Fibroblast of gingiva (primary cell): Measurements from ENCODE around the gene CDC14B.
A peak's percentile ranks its signal among the peaks of the same experiment; 100 is the strongest.
"Not testable (repeated sequence)": the region's sequence is repeated elsewhere in the genome, so short reads cannot be mapped to it uniquely, and the experiment has no call there.

ENCODE experiments used
- DNase-seq: peaks from one replicate; pipeline ENCODE4 v3.0.0-alpha.2; 2011; ENCODE audit warnings: low read depth

Gene CDC14B

DNA sequence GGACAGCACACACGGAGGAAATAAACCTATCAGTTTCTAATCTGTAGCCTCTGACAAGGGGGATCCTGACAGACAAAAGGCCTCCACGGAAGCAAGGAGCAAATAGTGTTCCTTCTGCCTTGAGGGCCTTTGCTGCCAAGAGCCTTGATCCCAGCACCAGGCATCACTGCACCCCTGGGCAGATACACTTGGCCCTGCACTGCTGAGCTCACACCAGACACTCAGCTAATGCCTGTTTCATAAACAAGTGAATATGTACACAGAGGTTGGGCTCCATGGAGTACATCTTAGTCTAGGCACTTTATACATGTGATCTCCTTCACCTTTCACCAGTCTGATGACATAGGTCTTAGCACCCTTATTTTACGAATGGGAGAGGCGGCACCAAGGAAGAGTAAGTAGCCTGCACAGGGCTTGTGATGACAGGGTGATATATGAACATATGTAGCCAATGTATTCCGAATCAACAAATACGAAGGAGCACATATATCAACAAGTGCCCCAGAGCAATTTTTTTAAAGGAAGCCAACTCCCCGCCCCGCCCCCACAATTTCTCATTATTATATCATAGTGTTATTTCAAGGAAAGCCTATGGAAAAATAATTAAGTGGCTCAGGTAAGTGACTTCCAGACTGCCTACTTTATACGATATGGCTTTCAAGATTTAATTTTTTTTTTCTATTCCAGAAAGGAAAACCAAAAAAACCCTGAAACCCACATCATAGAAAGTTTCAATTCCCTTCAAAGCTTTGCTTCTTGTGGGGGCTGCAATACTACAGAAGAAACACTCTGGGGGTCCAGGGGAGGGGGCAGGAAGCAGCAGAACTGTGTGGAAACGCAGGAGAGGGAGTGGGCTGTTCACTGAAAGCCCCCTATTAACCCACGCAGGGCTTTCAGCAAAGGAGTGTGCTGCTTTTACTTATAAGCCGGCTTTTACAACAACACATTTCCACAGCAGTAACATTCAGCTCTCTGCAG is 32.0 kb downstream of the CDC14B start:
- DNase-seq, result no peak

DNA sequence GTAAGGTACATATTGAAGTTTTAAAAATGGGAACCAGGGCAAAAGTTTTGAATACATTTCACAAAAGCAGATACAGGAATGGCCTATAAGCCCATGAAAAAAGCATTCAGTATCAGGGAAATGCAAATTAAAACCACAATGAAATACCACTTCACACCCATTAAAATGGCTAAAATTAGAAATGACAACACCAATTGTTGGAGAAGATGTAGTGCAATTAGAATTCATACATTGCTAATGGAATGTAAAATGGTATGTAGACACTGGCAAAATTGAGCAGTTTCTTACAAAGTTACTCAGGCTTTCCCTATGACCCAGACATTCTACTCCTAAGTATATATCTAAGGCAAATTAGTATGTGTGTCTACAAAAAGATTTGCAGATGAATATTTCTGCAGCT is 34.2 kb downstream of the CDC14B start:
- no peak for DNase-seq

DNA sequence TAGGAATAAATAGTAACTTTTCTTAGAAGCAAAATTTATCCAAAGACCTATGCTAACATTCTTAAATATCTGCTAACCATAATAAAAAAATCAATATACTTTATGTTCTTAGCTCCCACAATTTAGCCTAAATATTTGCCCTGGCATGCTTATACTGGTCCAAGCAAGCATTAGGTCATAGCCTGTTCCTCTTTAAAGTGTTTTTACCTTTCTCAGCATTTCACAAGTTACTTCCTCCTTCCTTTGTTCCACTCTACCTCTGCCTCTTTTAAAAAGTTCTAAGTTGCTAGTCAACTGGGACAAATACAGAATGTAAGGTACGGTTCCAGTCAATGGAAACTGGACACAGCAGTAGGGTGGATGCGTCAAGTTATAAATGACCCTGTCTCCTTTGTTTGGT is 37.4 kb downstream of the CDC14B start:
- not testable (repeated sequence) for DNase-seq

DNA sequence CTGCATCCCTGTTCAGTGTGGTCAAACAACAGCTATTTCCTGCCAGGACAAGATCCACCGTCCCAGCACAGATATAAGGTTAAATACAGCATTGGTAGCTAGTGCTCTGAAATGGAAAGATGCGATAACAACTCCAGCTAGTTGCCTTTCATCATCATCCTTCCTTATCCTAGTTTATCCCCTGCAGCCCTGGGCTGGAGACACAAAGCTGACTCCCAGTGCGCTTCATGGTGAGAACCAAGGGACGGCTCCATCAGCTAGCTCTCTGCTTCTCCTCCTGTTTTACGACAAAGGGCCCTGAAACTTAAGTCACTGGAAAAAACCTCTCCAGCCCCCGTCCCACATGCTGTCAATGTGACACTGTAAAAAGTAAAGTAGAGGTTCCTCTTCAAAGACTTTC is 37.9 kb downstream of the CDC14B start:
- no peak for DNase-seq

DNA sequence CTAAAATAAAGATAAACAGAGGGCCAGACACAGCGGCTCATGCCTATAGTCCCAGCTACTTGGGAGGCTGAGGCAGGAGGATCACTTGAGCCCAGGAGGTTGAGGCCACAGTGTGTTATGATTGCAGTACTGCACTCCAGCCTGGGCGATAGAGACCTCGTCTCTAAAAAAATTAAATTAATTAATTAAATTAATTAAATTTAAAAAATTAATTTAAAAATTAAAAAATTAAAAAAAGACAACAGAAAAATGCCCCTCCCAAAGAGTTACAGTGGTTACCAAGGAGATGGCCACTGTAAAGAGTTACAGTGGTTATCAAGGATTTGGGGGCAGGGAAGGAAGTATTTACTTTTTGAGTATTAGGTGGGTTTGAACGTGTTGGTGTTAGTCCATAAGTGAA is 38.3 kb downstream of the CDC14B start:
- no peak for DNase-seq

DNA sequence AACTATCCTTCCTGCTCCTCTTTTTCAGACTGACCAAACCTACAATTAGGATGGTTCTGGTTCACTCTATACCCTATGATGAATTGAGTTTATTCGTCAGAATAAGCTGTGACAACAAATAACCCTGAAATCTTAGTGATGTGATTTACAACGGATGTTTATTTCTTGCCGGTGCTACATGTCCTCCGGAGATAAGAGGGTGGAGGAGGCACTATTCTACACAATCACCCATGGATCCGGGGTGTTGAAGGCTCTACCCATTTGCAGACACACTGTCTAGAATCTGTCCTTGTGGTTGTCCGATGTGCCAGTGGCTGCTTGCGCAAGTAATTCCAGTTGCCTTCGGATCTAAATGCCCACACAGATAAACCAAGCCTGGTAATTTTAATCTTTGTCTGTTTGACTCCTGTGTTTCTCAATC is 44.7 kb downstream of the CDC14B start:
- no peak for DNase-seq

DNA sequence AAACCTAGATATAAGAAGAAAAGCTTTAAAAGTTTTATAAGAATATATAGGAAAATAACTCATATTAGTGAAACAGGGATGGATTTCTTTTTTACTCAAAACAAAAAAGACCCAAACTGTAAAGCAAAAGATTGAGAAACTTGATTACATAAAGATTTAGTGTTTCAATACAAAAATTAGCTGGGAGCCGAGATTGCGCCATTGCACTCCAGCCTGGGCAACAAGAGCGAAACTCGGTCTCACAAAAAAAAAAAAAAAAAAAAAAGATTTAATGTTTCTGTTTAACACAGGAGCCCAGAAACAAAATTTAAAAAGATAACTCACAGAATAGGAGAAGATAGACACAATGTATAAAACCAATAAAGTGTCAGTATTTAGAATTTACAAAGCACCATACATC is 45.2 kb downstream of the CDC14B start:
- peak; percentile 34 for DNase-seq

DNA sequence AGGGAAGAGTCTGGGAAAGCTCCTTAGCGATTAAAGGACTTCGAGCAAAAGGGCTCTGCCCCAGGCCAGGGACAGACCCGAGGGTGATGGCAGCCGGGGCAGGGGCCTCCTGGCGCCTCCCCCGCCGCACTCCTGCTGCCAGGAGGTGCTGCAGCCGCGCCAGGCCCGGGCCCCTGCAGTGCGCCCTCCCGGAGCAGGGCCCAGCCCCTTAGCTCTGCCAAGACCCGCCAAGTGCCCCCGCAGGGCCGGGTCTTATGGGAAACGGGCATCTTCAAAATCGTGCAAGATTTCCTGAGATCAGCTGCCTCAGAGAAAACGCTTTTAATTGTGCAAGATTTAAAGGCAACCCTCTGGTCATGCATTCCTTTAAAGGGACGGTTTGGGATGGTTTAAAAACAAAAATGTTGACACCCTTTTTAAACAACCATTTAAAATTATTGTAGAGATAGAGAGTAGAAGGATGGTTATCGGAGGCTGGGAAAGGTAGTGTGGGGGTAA is 52.4 kb downstream of the CDC14B start:
- peak; percentile 60 for DNase-seq

DNA sequence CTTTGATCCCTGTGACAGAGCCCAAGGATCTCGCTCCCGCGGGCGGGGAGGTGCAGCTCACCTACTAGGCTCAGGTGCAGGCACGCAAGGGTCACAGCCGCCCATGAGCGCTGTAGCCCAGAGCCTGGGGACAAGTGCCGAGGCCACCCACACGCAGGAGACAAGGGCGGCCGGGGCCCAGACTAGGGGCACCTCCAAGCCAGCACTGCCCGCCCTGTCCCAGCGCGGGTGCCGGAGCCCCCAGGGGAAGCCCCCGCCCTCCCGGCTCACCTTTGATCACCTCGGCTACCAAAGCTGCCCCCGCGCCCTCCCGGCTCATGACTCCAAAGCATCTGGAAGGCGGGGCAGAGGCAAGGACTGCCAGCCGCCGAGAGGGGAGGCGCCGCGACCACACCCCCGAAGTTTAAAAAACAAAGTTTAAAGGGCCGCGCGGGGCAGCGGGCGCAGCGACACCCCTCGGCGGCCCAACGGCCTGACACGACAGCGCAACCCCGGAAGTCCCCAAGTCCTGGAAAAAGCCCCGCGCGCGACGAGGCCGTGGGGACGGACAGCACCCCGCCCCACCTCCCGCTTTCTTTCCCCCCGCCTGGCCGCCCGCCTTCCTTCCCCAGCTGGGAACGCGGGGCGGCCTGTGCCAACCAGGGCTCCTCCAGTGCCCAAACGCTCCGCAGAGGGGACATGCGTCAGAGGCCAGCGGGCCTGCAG is 53.0 kb downstream of the CDC14B start:
- peak; percentile 61 for DNase-seq

DNA sequence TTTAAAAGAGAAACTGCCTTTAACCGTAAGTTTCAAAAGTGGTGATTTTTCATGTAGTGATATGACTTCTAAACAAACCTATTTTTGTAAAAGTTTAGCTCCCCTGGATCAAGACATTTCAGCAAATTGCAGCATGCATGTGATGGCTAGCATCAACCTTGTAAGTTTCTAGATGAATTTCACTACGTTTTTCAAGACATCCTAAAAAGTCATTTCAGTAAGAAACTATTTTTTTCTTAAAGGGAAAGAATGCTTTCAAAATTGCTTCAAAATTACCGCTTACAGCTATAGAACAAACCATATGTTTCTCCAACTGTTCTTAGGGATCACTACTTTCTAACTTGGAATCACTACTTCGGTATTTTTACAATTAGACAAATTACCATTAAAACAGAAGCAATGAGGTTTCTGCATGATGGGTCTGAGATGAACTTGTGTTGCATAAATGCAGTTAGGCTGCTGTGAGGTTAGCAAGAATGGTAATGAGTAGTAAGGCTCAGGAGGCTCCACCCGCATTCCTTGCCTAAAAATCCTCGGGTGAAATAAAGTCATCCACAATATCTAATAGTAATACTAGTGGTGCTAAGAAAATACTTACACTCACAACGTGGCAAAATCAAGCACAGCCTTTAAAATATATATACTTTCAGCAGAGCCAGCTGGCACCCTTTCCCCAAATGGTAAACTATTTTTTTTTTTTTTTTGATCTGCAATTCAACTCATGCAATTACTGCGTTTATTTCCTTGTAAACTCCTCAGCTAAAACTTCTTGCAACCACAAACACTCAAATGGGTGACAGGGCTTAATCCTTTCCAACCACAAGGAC is 53.8 kb downstream of the CDC14B start:
- DNase-seq, result peak; percentile 52

DNA sequence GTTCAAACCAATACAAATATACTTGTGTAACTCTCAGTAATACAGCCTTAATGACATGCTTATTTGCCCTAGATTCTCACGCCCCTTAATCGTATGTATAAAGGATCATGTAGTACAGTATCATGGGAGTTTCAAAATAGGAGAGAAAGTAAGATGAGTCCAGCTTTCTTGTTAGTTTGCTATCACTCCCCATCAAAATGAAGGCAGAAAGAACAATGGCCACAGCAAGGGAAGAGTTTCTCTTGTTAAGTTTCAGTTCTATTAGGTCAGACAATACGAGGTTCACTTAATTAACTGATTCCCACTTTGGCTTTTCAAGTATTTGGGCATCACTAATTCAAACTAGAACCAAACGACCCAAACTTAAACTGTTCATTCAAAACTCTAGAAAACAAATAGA is 55.4 kb downstream of the CDC14B start:
- DNase-seq, result no peak

DNA sequence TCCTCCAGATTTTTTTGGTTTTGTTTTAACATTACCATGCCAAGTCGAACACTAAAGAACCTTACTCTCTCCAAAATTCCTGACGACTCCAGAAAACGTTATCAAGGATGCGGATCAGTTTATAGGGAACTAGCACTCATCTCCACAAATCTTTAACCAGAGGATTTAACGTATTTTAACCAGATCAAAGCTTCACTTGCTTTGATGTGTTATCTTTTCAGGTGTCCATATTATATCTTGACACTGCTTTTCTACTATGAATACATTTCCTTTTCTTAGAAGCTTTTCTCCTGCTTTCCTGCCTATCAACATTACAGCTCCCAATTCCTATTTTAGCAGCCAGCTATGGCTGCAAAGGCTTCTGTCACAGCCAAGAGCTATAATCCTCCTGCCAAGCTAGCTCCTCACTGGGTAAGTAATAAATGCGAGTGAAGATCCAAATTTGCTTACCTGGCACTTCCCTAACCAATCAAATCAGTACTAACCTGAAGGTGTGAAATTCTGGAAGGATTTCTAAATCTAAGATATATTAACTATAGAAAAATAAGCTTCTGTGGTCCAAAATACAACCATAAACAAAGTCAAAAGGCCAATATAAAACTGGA is 60.2 kb downstream of the CDC14B start:
- no peak for DNase-seq

DNA sequence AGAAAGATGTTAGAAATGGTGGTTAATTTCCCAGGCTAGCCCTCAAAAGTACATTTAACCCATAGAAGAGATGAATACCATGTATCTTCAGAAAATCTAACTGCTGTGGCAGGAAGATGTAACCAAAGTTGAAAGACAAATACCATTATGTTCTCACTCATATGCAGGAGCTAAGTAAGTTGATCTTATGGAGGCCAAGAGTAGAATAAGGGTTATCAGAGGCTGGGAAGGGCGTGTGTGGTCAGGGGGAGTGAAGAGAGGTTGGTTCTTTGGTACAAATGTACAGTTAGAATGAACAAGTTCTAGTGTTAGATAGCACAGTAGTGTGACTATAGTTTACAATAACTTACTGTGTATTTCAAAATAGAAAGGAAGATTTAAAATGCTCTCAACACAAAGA is 61.7 kb downstream of the CDC14B start:
- DNase-seq, result no peak

DNA sequence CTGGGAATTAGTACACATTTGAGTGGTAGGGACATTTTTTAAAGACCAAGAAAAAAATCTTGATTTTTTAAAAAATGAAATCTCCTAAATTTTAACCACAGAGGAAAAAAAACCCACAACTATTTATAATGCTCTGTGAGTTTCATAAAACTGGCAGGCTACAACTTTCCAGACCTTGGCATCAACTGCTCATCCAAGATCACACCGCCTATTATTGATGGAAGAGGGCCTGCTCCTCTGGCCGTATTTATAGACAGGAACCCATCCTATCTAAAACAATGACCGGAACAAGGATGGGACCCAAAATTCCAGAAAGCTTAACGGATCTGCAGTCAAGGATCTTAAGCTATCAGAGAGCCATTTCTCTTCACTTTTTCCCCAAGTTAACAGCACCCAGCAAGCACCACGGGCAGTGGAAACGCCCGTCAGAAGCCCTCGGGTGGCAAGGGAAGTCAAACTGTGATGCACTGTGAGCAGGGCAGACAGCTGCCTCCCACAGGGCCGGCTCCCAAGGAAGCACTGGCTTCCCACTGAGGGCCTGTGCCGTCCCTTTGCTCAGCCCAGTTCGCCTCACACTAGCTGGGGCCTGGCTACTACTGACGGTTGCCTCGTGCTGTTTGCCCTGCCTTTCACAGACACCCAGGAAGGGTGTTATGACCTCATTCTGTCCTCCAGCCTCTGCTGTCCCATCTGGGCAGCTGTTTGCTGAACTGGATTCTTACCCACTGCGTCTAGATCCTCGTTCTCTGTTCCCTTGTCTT is 62.8 kb downstream of the CDC14B start:
- peak; percentile 46 for DNase-seq

DNA sequence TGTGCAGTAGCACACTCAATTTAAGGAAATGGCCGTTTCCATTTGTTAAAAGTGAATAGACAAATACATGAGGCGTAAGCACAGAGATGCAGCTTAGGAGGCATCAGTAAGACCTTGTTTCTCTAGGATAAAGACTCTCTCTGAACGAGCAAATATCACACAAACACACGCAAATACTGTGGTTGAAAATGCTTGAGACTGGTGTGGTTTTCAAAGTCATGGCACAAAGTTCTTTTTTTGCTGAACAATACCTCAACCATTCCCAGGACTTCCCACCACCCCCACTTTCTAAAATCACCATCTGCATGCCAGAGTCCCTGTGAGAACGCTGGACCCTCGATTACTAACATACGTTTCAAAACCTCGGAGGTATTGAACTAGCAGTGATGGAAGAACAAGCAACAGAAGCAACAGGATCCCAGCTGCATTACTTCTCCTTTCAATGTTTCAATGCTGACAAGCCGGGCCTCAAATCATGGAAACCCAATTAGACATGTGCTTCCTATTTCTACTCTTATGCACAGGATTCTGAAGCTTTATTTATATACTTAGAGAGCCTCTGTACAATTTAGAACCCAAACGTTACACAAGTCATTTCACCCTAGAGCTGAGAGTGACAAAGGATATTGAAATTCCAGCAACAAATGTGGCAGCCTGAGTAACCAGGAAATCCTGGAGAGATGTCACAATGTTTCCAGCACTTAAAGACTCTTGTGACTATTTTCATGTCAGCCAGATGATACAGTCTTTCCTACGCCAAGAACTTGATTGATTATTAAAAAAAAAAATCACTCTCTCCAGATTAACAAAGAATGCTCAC is 63.9 kb downstream of the CDC14B start:
- DNase-seq, result peak; percentile 87

DNA sequence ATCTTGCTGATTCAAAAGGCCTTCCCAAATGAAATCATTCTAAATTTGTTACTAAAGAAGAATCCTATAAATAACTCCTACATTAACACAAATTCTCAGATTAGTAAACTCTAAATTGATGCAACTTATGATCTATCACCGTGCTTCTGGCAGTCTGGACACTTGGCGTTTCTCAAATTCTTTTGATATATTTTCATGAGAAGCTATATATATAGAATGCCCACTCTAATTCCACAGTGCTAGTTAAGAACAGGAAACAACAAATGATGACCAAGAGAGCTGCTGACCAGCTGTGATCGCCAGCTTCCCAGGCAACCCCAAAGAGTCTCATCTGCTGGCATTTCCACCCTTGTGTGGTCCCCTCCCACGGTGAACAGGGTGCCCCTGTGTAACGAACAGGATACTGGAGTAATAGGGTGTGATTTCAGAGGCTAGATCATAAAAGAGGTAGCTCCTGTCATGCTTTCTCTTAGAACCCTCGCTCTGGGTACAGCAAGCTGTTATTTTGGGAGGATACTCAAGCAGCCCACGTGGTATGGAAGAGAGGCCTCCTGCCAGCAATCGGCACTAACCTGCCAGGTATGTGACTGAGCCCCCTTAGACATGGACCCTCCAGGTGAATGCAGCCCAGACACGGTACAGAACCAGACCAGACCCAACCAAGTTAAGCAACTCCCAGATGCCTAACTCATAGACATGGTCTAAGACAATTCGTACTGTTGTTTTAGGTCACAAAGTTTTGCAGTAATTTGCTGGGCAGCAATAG is 64.7 kb downstream of the CDC14B start:
- peak; percentile 59 for DNase-seq

DNA sequence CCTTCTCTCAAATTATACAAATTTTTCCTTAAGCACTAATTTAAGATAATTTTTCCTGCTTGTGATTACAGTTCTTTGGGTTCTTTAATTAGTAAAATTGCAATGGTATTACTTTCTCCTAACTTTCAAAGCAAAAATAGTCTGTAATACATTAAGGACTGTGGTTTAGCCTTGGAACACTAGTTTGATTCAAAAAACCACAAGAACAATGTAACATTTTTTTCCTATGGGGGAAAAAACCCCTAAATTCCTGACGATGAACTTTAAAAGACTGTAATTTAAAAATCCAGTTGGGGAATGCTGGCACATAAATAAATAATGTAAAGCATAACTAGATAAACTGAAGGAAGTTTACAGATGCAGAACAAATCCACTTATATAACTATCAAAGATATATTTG is 65.3 kb downstream of the CDC14B start:
- peak; percentile 39 for DNase-seq

DNA sequence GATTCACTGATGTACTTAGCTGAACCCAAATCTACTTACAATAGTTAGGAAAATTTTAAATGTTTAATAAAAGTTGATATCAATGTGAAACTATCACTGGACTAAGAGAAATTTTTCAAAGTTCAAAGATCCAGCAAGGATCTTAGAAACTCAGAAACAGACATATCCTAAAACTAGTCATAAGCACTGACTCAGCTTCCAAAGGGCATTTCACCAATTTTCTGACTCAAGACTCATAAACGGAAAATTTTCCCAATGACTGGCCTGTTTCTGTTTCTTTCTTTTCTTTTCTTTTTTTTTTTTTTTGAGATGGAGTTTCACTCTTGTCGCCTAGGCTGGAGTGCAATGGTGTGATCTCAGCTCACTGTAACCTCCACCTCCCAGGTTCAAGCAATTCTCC is 66.6 kb downstream of the CDC14B start:
- DNase-seq, result peak; percentile 80

DNA sequence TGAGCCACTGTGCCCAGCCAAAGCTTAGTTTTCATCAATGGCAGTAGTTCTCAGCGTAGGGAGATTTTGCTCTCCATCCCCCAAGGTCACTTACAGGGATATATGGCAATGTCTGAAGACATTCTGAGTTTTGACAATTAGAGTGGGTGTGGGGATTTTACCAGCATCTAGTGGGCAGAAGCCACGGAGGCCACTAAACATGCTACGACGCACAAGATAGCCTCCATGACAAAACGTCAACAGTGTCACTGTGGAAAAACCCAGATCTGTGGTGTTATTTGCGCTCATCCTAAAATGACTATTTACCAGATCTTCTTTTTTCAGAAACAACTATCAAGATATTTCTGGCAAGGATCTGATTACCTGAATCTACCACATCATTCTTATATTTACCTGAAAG is 68.2 kb downstream of the CDC14B start:
- no peak for DNase-seq
